Measurements from ENCODE around the gene ZNF662.

Gene ZNF662

DNA sequence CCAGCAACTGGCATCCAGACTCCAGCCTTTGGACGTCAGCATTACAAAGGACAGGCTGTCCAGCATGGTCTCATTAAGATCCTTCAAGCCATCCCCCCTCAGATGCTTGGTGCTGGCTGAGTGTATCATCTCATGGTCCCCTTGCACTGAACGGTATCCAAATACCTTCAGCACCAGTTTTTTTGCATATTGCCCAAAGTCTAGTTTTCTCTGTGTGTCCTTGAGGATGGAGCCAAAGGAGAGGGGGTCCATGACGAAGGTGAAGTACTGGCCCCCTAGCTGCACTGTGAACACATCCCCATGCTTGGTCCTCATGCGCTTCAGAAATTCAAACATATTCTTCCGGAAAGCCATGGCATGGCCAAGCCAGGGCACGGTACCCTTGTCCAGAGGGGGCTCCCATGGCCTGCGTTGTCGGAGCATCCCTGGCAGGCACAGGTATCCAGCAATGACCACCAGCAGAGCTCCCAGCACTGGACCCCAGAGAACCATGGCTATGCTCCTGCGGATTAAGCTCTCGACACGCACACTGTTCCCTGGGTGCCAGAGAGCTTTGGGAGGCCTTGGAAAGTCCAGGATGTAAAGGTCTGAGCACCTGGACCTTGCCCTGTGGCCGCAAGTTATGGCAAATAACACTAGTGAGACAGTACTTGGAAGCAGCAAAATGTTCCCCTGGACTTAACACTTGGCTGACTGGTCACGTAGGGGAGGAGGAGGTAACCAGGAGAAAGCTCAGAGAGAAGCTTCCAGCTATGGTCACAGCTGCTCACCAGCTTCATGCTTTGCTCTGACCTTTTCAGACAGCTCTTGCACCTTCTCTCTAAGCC lies 30.4 kb upstream of the ZNF662 start, which contains the start of gene CYP8B1:
Gene CYP8B1, minus strand, starts transcription at position 555 of the 827 bp plus-strand sequence. Its CDS starts 63 bp downstream, at position 492.
- no peak within 1 kb of the TSS for H3K4me3 ChIP-seq (replicated peaks; ENCODE audit: low read depth, low read length)
- H3K27me3 ChIP-seq (replicated peaks; ENCODE audit: control insufficient read depth, insufficient read depth, low read length): no peaks in the 10 kb centered on the region
- H3K36me3 ChIP-seq (ENCODE audit: control insufficient read depth, insufficient read depth, low read length): no peaks in the 10 kb centered on the region
- TF ChIP-seq, protein P1, sequence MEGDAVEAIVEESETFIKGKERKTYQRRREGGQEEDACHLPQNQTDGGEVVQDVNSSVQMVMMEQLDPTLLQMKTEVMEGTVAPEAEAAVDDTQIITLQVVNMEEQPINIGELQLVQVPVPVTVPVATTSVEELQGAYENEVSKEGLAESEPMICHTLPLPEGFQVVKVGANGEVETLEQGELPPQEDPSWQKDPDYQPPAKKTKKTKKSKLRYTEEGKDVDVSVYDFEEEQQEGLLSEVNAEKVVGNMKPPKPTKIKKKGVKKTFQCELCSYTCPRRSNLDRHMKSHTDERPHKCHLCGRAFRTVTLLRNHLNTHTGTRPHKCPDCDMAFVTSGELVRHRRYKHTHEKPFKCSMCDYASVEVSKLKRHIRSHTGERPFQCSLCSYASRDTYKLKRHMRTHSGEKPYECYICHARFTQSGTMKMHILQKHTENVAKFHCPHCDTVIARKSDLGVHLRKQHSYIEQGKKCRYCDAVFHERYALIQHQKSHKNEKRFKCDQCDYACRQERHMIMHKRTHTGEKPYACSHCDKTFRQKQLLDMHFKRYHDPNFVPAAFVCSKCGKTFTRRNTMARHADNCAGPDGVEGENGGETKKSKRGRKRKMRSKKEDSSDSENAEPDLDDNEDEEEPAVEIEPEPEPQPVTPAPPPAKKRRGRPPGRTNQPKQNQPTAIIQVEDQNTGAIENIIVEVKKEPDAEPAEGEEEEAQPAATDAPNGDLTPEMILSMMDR (IDR thresholded peaks at IDR 0.05; ENCODE audit: insufficient read depth, low read length, poor library complexity, severe bottlenecking): no peak
- no peak for DNase-seq (ENCODE audit: extremely low read depth, insufficient read length)

DNA sequence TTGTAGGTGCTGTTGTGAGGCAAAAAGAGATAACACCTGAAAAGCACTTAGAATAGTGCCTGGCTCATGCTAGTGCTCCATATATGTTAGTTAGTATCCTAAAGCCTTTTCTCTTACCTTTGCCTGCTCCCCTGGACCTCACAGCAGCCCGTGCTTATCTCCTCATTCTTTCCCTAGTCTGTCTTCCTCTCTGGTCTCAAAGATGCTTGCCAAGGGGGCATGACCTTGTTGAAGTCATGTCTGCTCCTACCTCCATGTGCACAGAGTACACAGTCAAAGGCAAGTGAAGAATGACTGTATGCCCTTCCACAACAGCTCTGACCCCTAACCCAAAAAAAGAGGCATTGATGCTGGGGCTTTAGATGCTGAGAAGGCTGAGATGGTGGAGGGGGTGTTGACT lies 29.5 kb upstream of the ZNF662 start:
- DNase-seq (ENCODE audit: extremely low read depth, insufficient read length): no peak
- no peaks in the 10 kb centered on the region for H3K36me3 ChIP-seq (ENCODE audit: control insufficient read depth, insufficient read depth, low read length)
- no peak overlapping the region for H3K4me3 ChIP-seq (replicated peaks; ENCODE audit: low read depth, low read length)
- TF ChIP-seq, protein P1 (IDR thresholded peaks at IDR 0.05; ENCODE audit: insufficient read depth, low read length, poor library complexity, severe bottlenecking): no peak
- H3K27me3 ChIP-seq (replicated peaks; ENCODE audit: control insufficient read depth, insufficient read depth, low read length): no peaks in the 10 kb centered on the region

DNA sequence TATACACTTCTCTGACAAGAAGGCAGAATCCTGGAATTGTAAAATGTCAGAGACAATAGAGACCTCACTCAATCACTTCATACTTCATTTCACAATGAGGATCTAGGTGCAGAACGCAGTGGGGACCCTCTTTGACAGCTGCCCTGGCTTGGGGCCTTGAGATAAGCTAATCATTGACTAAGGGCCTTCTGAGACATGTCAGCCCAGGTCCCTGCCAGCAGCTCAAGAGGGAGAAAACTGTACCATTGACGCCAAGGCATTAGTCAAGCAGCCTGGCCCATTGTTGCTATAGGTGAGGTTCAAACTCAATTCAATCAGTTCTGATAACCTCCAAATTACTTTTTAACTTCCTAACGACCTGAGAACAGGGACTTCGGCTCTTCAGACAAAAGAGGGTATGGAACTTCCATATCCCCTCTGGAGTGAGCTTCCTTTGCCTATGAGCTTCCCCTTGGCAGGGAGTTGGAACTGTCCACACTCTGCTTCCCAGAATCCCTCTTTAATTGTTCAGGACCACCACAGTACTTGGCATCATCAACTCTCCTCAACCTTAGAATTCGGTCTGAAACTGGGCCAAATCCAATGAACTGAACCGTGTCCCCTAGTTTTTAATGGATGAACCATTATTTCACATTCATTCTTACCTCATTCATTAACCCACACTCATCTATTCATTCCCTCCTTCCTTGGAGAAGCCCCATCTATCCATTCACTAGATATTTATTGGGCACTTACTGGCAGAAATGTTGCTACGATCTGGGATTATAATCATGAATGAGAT lies 28.8 kb upstream of the ZNF662 start:
- no peak for DNase-seq (ENCODE audit: extremely low read depth, insufficient read length)
- no peaks in the 10 kb centered on the region for H3K27me3 ChIP-seq (replicated peaks; ENCODE audit: control insufficient read depth, insufficient read depth, low read length)
- no peaks in the 10 kb centered on the region for H3K36me3 ChIP-seq (ENCODE audit: control insufficient read depth, insufficient read depth, low read length)
- H3K4me3 ChIP-seq (replicated peaks; ENCODE audit: low read depth, low read length): no peak overlapping the region
- TF ChIP-seq, protein P1 (IDR thresholded peaks at IDR 0.05; ENCODE audit: insufficient read depth, low read length, poor library complexity, severe bottlenecking): no peak

DNA sequence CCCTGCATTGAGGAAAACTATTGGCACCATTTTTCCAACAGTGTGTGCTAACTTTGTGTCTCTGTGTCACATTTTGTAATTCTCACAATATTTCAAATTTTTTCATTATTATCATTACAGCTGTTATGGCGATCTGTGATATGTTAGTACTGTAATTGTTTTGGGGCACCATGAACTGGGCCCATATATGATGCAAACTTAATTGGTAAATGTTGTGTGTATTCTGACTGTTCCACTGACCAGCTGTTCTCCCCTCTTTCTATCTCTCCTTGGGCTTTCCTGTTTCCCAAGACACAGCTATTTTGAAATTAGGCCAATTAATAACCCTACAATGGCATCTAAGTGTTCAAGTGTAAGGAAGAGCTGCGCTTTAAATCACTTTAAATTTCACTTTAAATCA lies 28.1 kb upstream of the ZNF662 start:
- TF ChIP-seq, protein P1 (IDR thresholded peaks at IDR 0.05; ENCODE audit: insufficient read depth, low read length, poor library complexity, severe bottlenecking): no peak

DNA sequence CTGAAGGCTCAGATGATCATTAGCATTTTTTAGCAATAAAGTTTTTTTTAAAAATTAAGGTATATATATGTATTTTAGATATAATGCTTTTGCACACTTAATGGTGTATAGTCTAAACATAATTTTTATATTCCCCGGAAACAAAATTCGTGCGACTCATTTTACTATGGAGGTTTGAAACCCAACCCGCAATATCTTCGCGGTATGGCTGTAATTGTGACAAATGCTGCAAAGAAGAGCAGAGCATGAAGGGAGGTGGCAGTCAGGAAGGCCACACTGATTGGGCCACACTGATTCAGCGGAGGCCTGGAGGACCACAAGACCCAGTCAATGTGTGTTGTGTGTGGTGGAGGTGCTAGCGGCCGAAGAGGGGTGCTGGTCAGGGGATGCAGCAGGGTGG lies 25.8 kb upstream of the ZNF662 start:
- TF ChIP-seq, protein P1 (IDR thresholded peaks at IDR 0.05; ENCODE audit: insufficient read depth, low read length, poor library complexity, severe bottlenecking): no peak
- Histone ChIP-seq H3K27me3 (replicated peaks; ENCODE audit: control insufficient read depth, insufficient read depth, low read length) (no peaks in the 10 kb centered on the region), H3K36me3 (ENCODE audit: control insufficient read depth, insufficient read depth, low read length) (no peaks in the 10 kb centered on the region), H3K4me3 (replicated peaks; ENCODE audit: low read depth, low read length) (no peak overlapping the region)
- no peak for DNase-seq (ENCODE audit: extremely low read depth, insufficient read length)

More for the DNA sequence above, 28.1 kb upstream of the ZNF662 start:
- H3K27me3 ChIP-seq (replicated peaks; ENCODE audit: control insufficient read depth, insufficient read depth, low read length): no peaks in the 10 kb centered on the region
- no peak for DNase-seq (ENCODE audit: extremely low read depth, insufficient read length)
- no peaks in the 10 kb centered on the region for H3K36me3 ChIP-seq (ENCODE audit: control insufficient read depth, insufficient read depth, low read length)
- H3K4me3 ChIP-seq (replicated peaks; ENCODE audit: low read depth, low read length): no peak overlapping the region
